GM18907 (cell line): Measurements from ENCODE around the gene INTS3.
"Not testable (repeated sequence)": the region's sequence is repeated elsewhere in the genome, so short reads cannot be mapped to it uniquely, and the experiment has no call there.

ENCODE experiments used
- ATAC-seq: cut with Tn5 transposase; IDR thresholded peaks from one replicate; pipeline ENCODE4 v1.9.1; 2021; ENCODE audit warnings: mild to moderate bottlenecking, moderate library complexity; ENCODE audit not compliant: unreplicated experiment

The INTS3 gene

DNA sequence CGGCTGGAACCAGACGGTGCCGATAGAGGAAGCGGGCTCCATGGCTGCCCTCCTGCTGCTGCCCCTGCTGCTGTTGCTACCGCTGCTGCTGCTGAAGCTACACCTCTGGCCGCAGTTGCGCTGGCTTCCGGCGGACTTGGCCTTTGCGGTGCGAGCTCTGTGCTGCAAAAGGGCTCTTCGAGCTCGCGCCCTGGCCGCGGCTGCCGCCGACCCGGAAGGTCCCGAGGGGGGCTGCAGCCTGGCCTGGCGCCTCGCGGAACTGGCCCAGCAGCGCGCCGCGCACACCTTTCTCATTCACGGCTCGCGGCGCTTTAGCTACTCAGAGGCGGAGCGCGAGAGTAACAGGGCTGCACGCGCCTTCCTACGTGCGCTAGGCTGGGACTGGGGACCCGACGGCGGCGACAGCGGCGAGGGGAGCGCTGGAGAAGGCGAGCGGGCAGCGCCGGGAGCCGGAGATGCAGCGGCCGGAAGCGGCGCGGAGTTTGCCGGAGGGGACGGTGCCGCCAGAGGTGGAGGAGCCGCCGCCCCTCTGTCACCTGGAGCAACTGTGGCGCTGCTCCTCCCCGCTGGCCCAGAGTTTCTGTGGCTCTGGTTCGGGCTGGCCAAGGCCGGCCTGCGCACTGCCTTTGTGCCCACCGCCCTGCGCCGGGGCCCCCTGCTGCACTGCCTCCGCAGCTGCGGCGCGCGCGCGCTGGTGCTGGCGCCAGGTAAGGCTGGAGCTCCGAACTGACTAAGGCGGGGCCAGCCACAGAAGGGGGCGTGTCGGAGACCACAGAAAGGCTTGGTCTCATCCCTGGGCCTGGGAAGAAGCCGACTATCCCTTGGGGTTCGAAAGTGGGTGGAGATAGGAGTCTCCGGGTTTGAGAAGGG lies 47.8 kb downstream of the INTS3 start:
- ATAC-seq, result peak; percentile 53

DNA sequence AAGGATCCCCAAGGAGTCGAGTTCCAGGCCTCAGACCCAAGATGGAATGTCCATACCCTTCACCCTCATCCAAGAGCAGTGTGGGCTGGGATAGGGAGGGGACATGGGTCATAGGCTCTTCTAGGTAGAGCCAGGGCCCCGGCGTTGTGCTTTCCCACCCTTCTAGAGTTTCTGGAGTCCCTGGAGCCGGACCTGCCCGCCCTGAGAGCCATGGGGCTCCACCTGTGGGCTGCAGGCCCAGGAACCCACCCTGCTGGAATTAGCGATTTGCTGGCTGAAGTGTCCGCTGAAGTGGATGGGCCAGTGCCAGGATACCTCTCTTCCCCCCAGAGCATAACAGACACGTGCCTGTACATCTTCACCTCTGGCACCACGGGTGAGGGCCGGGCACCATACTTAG lies 48.5 kb downstream of the INTS3 start:
- ATAC-seq, result no peak

DNA sequence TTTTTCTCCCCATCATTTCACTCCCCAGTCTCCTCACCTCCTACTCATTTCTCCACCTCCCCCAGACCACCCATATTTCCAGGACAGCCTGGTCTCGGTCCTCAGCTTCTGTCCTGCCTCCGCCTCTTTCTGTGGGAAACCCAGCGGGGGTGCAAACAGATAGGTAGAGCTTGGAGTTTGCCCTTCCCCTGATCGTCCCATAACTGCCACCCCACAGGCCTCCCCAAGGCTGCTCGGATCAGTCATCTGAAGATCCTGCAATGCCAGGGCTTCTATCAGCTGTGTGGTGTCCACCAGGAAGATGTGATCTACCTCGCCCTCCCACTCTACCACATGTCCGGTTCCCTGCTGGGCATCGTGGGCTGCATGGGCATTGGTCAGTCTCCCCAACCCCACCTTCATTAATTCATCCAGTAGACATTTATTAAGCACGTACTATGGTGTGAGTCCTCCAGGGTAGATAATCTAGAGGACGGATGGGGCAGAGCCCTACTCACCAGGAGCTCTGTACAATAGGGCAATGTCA lies 49.1 kb downstream of the INTS3 start:
- ATAC-seq, result no peak

DNA sequence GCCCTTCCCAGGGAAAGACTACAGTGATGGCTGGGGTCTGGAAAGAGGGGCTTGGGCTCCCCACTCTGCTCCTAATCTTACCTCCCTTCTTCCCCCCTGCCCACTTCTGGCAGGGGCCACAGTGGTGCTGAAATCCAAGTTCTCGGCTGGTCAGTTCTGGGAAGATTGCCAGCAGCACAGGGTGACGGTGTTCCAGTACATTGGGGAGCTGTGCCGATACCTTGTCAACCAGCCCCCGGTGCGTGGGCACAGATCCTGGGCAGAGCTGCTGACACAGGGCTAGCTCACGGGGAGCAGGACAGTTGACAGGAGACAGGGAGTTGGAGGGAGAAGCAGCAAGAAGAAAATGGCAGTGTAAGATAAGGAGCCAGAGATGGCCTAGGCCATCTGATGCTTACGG lies 49.8 kb downstream of the INTS3 start:
- no peak for ATAC-seq

DNA sequence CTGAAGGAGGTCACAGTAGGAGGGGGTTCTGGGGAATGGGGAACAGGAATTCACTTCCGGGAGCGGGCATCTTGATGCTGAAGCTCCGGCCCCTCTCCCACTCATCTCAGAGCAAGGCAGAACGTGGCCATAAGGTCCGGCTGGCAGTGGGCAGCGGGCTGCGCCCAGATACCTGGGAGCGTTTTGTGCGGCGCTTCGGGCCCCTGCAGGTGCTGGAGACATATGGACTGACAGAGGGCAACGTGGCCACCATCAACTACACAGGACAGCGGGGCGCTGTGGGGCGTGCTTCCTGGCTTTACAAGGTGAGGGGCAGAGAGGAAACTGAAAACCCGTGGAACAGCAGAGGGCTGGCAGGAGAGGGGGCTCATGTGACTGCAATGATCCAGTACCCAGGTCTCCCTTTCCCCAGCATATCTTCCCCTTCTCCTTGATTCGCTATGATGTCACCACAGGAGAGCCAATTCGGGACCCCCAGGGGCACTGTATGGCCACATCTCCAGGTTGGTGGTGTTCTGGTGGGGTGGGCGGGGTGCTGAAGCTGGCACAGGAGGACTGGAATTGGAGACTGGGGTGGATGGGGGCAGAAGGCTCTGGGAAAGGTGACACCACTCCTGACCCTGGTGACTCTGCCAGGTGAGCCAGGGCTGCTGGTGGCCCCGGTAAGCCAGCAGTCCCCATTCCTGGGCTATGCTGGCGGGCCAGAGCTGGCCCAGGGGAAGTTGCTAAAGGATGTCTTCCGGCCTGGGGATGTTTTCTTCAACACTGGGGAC lies 50.4 kb downstream of the INTS3 start:
- ATAC-seq, result no peak

DNA sequence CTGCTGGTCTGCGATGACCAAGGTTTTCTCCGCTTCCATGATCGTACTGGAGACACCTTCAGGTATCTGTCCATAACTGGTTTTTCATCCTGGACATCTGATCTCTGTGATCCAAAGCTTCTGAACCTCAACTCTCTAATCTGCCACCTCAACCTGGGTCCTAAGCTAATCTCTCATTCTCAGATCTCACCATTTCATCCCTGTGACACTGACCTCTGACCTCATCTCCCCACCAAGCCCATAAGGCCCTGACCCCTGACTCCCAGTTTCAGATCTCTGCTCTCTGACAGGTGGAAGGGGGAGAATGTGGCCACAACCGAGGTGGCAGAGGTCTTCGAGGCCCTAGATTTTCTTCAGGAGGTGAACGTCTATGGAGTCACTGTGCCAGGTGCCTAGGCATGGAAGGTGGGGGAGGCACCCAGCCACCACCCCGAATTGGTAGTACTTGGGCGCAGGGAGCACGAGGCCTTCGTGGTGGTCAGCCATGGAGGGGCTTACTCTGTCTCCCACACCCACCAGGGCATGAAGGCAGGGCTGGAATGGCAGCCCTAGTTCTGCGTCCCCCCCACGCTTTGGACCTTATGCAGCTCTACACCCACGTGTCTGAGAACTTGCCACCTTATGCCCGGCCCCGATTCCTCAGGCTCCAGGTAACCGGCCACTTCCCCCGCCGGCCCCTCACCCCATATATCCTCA lies 51.1 kb downstream of the INTS3 start:
- no peak for ATAC-seq

DNA sequence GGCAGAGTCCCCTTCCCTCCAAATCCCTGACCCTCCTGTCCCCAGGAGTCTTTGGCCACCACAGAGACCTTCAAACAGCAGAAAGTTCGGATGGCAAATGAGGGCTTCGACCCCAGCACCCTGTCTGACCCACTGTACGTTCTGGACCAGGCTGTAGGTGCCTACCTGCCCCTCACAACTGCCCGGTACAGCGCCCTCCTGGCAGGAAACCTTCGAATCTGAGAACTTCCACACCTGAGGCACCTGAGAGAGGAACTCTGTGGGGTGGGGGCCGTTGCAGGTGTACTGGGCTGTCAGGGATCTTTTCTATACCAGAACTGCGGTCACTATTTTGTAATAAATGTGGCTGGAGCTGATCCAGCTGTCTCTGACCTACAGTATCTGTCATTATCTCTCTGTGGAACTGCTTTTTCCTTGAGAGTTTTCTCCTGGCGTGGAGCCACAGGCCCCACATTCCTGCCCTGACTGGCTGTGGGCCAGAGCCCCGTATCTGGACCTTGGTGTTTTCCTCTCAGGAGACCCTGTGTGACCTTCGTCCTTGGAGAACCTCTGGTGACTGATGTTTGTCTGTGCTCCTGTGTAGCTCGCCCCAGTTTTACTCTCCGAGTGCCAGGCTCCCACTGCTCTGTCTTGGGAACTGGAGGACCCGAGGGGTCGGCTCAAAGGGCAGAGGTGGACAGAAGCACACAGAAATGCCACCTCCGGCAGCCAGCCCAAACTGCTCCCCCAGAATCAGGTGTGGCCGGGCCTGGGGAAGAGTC lies 52.1 kb downstream of the INTS3 start:
- ATAC-seq, result no peak

DNA sequence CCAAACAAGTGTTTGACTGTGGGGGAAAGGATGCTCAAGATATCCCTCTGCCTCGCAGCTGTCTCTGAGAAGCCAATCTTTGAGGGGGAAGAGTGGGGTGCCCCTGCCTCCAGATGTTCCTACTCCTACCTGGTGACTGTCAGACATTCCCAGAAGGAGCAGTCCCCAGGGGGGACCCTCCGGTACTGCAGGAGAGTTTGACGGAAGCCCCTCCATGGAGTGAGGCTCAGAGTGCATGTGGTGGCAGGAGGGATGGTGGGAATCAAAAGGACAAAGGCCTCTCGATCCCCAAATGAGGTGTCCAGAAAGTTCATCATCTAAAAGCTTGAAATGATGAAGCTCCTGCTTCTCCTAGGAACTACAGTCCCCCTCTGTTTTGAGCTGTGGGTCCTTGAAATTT lies 52.7 kb downstream of the INTS3 start:
- no peak for ATAC-seq

DNA sequence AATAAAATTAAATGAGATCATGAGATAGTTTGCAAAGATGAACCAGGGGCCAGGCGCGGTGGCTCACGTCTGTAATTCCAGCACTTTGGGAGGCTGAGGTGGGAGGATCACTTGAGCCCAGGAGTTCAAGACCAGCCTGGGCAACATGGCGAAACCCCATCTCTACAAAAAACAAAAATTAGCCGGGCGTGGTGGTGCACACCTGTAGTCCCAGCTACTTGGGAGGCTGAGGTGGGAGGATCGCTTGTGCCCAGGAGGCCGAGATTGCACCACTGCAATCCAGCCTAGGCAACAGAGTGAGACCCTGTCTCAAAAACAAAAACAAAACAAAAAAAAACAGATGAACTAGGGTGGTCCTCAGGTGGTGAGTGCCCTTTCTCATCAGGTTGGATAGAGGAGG lies 54.8 kb downstream of the INTS3 start:
- ATAC-seq, result not testable (repeated sequence)

DNA sequence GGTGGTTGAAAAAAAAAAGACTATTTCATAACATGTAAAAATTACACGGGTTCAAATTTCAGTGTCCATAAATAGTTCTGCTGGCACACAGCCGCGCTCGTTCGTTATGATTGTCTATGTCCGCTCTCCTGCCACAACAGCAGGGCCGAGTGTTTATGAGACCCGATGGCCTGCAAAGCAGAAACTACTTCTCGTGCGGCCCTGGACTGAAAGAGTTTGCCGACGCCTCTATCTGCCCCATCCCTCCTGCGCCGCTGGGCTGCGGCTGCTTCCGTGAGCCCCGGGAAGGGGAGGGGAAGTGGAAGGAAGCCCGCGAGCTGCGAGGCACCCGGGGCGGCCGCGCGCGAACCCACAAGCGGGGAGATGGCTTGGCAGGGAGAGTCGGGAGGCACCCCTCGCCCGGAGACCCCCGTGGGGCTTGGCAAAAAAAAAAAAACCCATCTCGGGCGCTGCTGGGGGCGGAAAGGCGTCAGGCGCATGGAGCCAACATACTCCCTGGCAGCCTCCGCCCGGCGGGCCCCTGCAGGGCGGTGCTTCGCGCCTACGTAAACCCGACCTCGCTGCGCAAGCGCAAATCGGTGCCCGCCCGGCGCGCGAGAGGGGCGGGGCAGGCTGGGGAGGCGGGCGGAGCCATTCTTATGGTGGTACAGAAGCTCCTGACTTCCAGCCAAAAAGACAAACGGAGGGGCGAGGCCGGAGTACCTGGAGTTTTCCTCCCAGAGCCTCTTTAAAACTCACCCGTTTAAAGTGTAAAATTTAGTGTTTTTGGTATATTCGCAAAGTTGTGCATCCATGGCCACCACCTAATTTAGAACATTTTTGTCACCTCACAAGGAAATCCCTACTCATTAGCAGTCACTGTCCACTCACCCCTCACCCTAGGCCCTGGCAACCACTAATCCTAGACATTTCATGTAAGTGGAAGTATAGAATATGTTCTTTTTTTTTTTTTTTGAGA lies 55.7 kb downstream of the INTS3 start:
- ATAC-seq, result peak; percentile 83

DNA sequence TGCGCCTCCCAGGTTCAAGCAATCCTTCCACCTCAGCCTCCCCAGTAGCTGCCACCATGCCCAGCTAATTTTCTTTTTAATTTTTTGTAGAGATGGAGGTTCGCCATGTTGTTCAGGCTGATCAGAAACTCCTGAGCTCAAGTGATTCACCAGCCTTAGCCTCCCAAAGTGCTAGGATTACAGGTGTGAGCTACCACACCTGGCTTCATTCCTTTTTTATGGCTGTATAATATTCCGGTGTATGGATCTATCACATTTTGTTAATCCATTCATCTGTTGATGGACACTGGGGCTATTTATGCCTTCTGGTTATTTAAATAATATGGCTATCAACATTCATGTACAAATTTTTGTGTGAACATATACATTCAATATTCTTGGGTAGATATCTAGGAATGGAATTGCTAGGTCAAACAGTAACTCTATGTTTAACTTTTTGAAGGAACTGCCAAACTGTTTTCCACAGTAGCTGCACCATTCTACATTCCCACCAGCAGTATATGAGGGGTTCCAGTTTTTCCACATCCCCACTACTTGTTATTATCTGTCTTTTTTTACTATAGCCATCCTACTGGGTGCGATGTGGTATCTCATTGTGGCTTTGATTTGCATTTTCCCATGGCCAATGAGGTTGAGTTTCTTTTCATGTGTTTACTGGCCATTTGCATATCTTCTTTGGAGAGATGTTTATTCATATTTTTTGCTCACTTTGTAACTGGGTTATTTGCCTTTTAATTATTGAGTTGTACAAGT lies 58.4 kb downstream of the INTS3 start:
- no peak for ATAC-seq

DNA sequence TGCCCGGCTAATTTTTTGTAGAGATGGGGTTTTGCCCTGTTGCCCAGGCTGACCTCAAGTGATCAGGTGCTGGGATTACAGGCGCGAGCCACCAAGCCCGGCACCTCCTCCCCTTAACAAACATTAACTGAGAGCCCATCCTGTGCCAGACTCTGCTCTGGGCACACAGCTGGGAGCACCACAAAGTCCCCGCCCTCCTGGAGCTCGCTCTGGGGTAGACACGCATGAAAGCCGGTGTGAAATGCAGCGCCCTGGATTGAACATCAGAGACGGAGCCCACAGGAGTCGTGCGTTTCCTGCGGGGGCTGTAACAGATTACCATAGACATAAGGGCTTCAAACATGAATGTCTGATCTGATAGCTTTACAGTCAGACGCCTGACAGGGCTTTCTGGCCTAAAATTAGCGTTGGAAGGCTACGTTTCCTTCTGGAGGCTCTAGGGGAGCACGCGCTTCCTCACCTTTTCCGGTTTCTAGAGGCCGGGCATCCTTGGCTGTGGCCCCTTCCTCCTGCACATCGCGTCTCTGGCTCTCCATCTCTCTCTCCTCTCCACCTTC lies 61.7 kb downstream of the INTS3 start:
- ATAC-seq, result no peak

DNA sequence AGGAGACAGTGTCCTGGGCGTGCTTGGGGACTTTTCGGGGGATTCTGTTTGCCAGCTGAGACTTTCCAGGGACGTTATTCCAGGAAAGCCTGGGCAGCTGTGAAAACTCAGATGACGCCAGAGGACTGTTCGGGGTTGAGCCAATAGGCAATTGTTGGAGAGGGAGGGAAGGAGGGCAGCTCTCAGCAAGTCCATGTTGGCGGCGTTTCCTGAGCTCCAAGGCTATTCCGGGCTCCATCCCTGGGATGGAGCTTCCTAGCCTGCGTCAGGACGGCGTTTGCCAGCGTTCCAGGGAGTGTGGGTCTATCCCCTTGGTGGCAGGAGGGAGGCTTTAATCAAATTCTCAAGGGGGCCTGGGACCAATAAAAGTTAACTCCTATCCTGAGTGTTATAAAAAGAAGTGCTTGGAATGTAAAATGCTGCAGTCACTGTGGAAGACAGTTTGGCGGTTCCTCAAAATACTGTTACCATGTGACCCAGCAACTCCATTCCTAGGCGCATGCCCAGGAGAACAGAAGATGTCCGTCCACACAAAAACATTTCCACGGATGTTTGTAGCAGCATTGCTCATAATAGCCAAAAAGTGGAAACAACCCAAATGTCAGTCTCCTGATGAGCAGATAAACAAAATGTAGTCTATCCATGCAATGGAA lies 62.6 kb downstream of the INTS3 start:
- ATAC-seq, result peak; percentile 3

DNA sequence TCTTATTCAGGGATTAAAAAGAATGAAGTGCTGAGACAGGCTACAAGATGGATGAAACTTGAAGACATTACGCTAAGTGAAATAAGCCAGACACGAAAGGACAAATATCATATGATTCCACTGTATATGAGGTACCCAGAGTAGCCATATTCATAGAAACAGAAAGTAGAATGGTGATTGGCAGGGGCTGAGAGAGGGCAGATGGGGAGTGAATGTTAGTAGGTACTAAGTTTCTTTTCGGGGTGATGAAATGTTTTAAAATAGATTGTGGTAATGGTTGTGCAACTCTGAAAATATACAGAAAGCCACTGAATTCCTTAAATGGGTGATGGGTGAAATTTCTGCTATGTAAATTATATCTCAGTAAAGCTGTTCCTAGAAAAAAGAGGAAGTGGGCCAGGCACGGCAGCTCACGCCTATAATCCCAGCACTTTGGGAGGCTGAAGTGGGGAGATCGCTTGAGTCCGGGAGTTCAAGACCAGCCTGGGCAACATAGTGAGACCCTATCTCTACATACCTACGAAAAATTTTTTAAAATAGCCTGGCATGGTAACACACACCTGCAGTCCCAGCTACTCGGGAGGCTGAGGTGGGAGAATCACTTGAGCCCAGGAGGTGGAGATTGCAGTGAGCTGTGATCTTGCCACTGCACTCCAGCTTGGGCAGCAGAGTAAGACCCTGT lies 63.3 kb downstream of the INTS3 start:
- ATAC-seq, result peak; percentile 83

DNA sequence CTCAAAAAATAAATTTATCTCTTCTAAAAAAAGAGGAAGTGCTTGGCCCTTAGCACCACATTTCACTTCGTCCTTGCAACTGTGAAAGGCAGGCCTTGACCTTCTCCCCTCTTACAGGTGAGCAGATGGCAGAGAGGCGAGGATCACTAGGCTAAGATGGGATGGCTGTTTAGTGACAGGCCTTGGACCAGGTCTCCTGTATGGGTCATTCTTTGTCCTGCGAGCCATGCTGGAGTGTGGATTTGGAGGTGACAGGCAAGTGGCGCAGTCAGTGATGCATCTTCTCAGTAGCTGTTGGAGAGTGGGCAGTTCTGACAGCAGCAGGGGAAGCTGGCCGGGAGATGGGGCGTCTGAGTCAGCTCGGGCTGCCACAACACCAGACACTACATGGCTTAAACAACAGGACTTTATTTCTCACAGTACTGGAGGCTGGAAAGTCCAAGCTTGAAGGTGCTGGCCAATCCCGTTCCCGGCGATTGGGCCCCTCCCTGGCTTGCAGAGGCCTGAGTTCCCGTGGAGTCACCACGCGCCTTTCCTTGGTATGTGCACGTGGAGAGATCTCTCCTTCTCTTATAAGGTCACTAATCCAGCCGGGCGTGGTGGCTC lies 63.9 kb downstream of the INTS3 start:
- ATAC-seq, result peak; percentile 9

DNA sequence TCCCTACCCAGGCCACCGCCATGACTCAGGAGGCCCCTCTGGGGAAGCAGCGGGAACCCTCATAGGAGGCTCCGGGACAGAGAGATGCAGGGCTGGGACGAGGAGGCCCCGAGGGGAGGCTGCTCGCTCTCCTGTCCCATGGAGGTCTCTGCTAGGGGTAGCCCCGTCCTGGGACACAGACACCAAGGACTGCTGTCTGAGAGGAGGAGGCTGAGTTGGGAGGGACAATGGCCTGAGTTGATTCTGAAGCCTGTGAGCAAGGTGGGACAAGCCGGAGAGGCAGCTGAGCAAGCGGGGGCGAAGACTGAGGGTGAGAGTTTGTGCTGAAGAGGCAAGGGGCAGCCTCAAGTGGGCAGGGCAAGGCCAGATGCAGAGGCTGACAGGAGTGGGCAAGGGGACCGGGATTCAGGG lies 64.8 kb downstream of the INTS3 start:
- no peak for ATAC-seq
